CD4-positive, alpha-beta T cell (primary cell): Measurements from ENCODE around the gene KCNJ10. TPM values are rescaled to one million over a fixed set of nuclear protein-coding genes. Genes with fewer than 3 reads are reported as not detected.

Source experiments
- ATAC-seq: fragments of 200-7000 bp; cut with Tn5 transposase; one replicate; pipeline ENCODE4 v1.10.0; 2022; ENCODE audit warnings: mild to moderate bottlenecking; ENCODE audit not compliant: poor library complexity
- CTCF ChIA-PET: fragments of 350-600 bp; sonication (Branson Sonifier 250); formaldehyde crosslinking; loops from one replicate; lab custom pipeline; 2021; ENCODE audit warnings: antibody characterized with exemption, inconsistent platforms; lab: Charles Lee
- POLR2A ChIA-PET: fragments of 350-600 bp; sonication (Branson Sonifier 250); formaldehyde crosslinking; loops from one replicate; lab custom pipeline; 2021; ENCODE audit warnings: antibody characterized with exemption, inconsistent platforms; lab: Charles Lee
- DNase-seq, 14 experiments: peaks; one replicate each; pipeline ENCODE4 v3.0.0-alpha.2; 2013 to 2020; ENCODE audit warnings: mixed read lengths in 2 of 14
- H3K27ac ChIP-seq, 2 donors: one replicate each; pipeline versions ENCODE4 v1.5.1 to v1.7.0; 2013; ENCODE audit warnings: low read length in 2 of 2, low read depth in 1 of 2, mild to moderate bottlenecking in 1 of 2
- H3K27me3 ChIP-seq, 2 experiments: 1 replicate in 1 of 2; 2 replicates in 1 of 2; pipeline versions ENCODE4 v1.6.1 to v1.7.0; 2013; ENCODE audit warnings: low read length in 2 of 2, control low read depth in 1 of 2, mild to moderate bottlenecking in 1 of 2, moderate library complexity in 1 of 2; ENCODE audit not compliant: insufficient read depth in 2 of 2, control insufficient read depth in 1 of 2
- H3K36me3 ChIP-seq: one replicate; pipeline ENCODE4 v1.6.1; 2013; ENCODE audit warnings: low read length, control low read depth; ENCODE audit not compliant: insufficient read depth
- H3K4me1 ChIP-seq: one replicate; pipeline ENCODE4 v1.6.1; 2013; ENCODE audit warnings: low read length, control low read depth; ENCODE audit not compliant: insufficient read depth
- H3K4me3 ChIP-seq: one replicate; pipeline ENCODE4 v1.5.1; 2013; ENCODE audit warnings: mild to moderate bottlenecking, low read length, moderate library complexity
- H3K9me3 ChIP-seq, 2 experiments: 1 replicate in 1 of 2; 2 replicates in 1 of 2; pipeline versions ENCODE4 v1.6.1 to v1.7.0; 2013; ENCODE audit warnings: low read length in 2 of 2, mild to moderate bottlenecking in 2 of 2, control low read depth in 1 of 2, moderate library complexity in 1 of 2; ENCODE audit not compliant: control insufficient read depth in 1 of 2, insufficient read depth in 1 of 2
- H3K27ac Mint-ChIP-seq: one replicate; pipeline ENCODE4 v1.8.0; 2020; ENCODE audit warnings: mixed read lengths
- H3K27me3 Mint-ChIP-seq: one replicate; pipeline ENCODE4 v1.8.0; 2021; ENCODE audit warnings: mixed read lengths
- H3K36me3 Mint-ChIP-seq: one replicate; pipeline ENCODE4 v1.8.0; 2021; ENCODE audit warnings: low read depth, mixed read lengths
- H3K4me1 Mint-ChIP-seq: one replicate; pipeline ENCODE4 v1.8.0; 2021; ENCODE audit warnings: low read depth, mixed read lengths
- H3K4me3 Mint-ChIP-seq: one replicate; pipeline ENCODE4 v1.8.0; 2020; ENCODE audit warnings: mild to moderate bottlenecking, mixed read lengths
- H3K9me3 Mint-ChIP-seq: one replicate; pipeline ENCODE4 v1.8.0; 2020; ENCODE audit warnings: mixed read lengths
- CTCF ChIP-seq: fragments of 200-600 bp; IDR thresholded peaks from one replicate; pipeline ENCODE4 v1.8.0; 2022; ENCODE audit warnings: antibody characterized with exemption, mild to moderate bottlenecking
- intact Hi-C, 2 experiments: fragments of 100-400 bp; cut with DNase I in 1 of 2; cut with micrococcal nuclease in 1 of 2; formaldehyde crosslinking; loops; one replicate each; pipeline versions ENCODE4 v1.15.1 to v1.9.0; 2023 to 2025; cut with DNase I, micrococcal nuclease
- total RNA-seq, 174 experiments: library from RNA in 2 of 174; stranded (reverse) in 2 of 174; gene quantifications; one replicate each; pipeline ENCODE4 v1.2.3 and lab custom pipeline; 2021 to 2026

The KCNJ10 gene
- total RNA-seq, 2 experiments from 2014 or later, result not detected

- ChIA-PET POLR2A (interaction anchor here (0.6 to 2.4 kb wide), 6 partner anchors 11 to 920 kb away, joined by 3 to 11 read pairs (median 4); partner anchors contain the start of genes DCAF8, IGSF8 and KCNJ10), CTCF (interaction anchor here (0.5 to 3.5 kb wide), 3 partner anchors 12 to 140 kb away, joined by 3 to 13 read pairs (median 4); partner anchors contain the start of gene KCNJ10)
- Histone ChIP-seq H3K9me3 (peaks cover 0 to 3% of the 10 kb centered on the region in 2 experiments), H3K27me3 (peaks cover 45 to 49% of the 10 kb centered on the region in 2 experiments), H3K4me1 (peaks cover 15% of the 10 kb centered on the region), H3K27ac (no peak within 1 kb of the TSS), H3K4me3 (no peak within 1 kb of the TSS), H3K36me3 (no peaks in the 10 kb centered on the region)
- ATAC-seq (no peak), DNase-seq (no peak)
- H3K36me3 Mint-ChIP-seq, result peaks cover 5% of the 10 kb centered on the region
- peaks cover 61% of the 10 kb centered on the region for H3K27me3 Mint-ChIP-seq
- H3K9me3 Mint-ChIP-seq, result no peaks in the 10 kb centered on the region
- H3K4me1 Mint-ChIP-seq, result peaks cover 13% of the 10 kb centered on the region
- TF ChIP-seq CTCF, result no peak
- H3K27ac Mint-ChIP-seq, result no peak within 1 kb of the TSS
- H3K4me3 Mint-ChIP-seq, result no peak within 1 kb of the TSS
- intact Hi-C loops, result loop anchor here in 1 of 2 experiments (5.0 kb wide), 1 partner anchor 144 kb away; no protein-coding TSS in a partner anchor
These were observed 11.4 kb upstream of the KCNJ10 start, which contains the start of gene KCNJ9 for GRCh38 chr1:160081261-160081936. KCNJ9 (plus strand) TSS chr1:160081538; CDS start chr1:160084031, 2,493 bp downstream.

GRCh38 chr1:160080381-160081100, 10.6 kb upstream of the KCNJ10 start:
- TF ChIP-seq CTCF, result no peak
- H3K36me3 ChIP-seq, result no peaks in the 10 kb centered on the region
- peaks cover 45 to 55% of the 10 kb centered on the region in 2 experiments for H3K27me3 ChIP-seq
- peaks cover 70% of the 10 kb centered on the region for H3K27me3 Mint-ChIP-seq
- H3K27ac ChIP-seq, result no peak overlapping the region
- intact Hi-C loops, result loop anchor here in 1 of 2 experiments (5.0 kb wide), 1 partner anchor 143 kb away; no protein-coding TSS in a partner anchor
- DNase-seq (no peak), ATAC-seq (no peak)
- H3K9me3 ChIP-seq, result peaks cover 0 to 3% of the 10 kb centered on the region in 2 experiments
- peaks cover 12% of the 10 kb centered on the region for H3K4me1 ChIP-seq
- H3K4me3 ChIP-seq, result no peak overlapping the region
- no peak overlapping the region for H3K27ac Mint-ChIP-seq
- POLR2A ChIA-PET, result interaction anchor here (0.6 to 2.4 kb wide), 4 partner anchors 16 to 919 kb away, joined by 3 to 11 read pairs (median 4); partner anchors contain the start of gene IGSF8
- CTCF ChIA-PET, result interaction anchor here (0.5 to 3.5 kb wide), 2 partner anchors 11 to 141 kb away, joined by 3 to 13 read pairs; partner anchors contain the start of gene KCNJ10
- no peak overlapping the region for H3K4me3 Mint-ChIP-seq
- H3K4me1 Mint-ChIP-seq, result peaks cover 9% of the 10 kb centered on the region
- peaks cover 1% of the 10 kb centered on the region for H3K36me3 Mint-ChIP-seq
- H3K9me3 Mint-ChIP-seq, result no peaks in the 10 kb centered on the region

- no peak overlapping the region for H3K4me3 Mint-ChIP-seq
- no peak overlapping the region for H3K27ac Mint-ChIP-seq
- Histone ChIP-seq H3K4me3 (no peak overlapping the region), H3K27me3 (peaks cover 45 to 60% of the 10 kb centered on the region in 2 experiments), H3K9me3 (no peaks in the 10 kb centered on the region), H3K4me1 (peaks cover 10% of the 10 kb centered on the region), H3K36me3 (no peaks in the 10 kb centered on the region), H3K27ac (no peak overlapping the region)
- ATAC-seq (no peak), DNase-seq (no peak)
- H3K9me3 Mint-ChIP-seq, result no peaks in the 10 kb centered on the region
- TF ChIP-seq CTCF, result no peak
- CTCF ChIA-PET, result interaction anchor here (1.3 to 3.5 kb wide), 6 partner anchors 10 to 281 kb away, joined by 3 to 13 read pairs (median 8); partner anchors contain the start of genes IGSF8 and KCNJ10
- POLR2A ChIA-PET, result interaction anchor here (0.8 to 2.4 kb wide), 3 partner anchors 17 to 19 kb away, joined by 3 to 11 read pairs (median 3); partner anchors contain the start of gene IGSF8
- peaks cover 5% of the 10 kb centered on the region for H3K4me1 Mint-ChIP-seq
- H3K36me3 Mint-ChIP-seq, result no peaks in the 10 kb centered on the region
- intact Hi-C loops, result loop anchor here in 1 of 2 experiments (1.0 kb wide), 1 partner anchor 31 kb away; no protein-coding TSS in a partner anchor
- peaks cover 80% of the 10 kb centered on the region for H3K27me3 Mint-ChIP-seq
These were observed 9.5 kb upstream of the KCNJ10 start for GRCh38 chr1:160079448-160079847.
